ENCODE results near the gene CSNK1E.

The CSNK1E gene

GRCh38 chr22:38272373-38273134 is 44.7 kb downstream of the CSNK1E start, which contains the start of gene TMEM184B:
Gene TMEM184B, minus strand, starts transcription at chr22:38273010. Its CDS starts 25,049 bp downstream, at chr22:38247961.
- peak; percentile 81 to 82 for DNase-seq

GRCh38 chr22:38271927-38272372 is 45.3 kb downstream of the CSNK1E start:
- DNase-seq: no peak

- DNase-seq: no peak
These were observed 46.1 kb downstream of the CSNK1E start for GRCh38 chr22:38271101-38271500.

GRCh38 chr22:38270091-38270992 is 46.9 kb downstream of the CSNK1E start:
- DNase-seq: no peak

- no peak for DNase-seq
These were observed 47.8 kb downstream of the CSNK1E start for GRCh38 chr22:38269466-38269865.

- DNase-seq: peak; percentile 31 to 46
These were observed 50.1 kb downstream of the CSNK1E start for GRCh38 chr22:38267086-38267485.

- no peak for DNase-seq
These were observed 51.1 kb downstream of the CSNK1E start for GRCh38 chr22:38266120-38266519.

- no peak for DNase-seq
These were observed 52.9 kb downstream of the CSNK1E start for GRCh38 chr22:38264322-38264843.

GRCh38 chr22:38262051-38262795 is 55.0 kb downstream of the CSNK1E start:
- DNase-seq: peak; percentile 45 to 61

GRCh38 chr22:38260761-38261681 is 56.2 kb downstream of the CSNK1E start:
- DNase-seq: no peak

GRCh38 chr22:38259370-38259769 is 57.9 kb downstream of the CSNK1E start:
- DNase-seq: no peak

GRCh38 chr22:38258895-38259294 is 58.3 kb downstream of the CSNK1E start:
- no peak for DNase-seq

- no peak for DNase-seq
These were observed 59.5 kb downstream of the CSNK1E start for GRCh38 chr22:38257650-38258250.

- DNase-seq: no peak
These were observed 60.1 kb downstream of the CSNK1E start for GRCh38 chr22:38257181-38257580.

- DNase-seq: no peak
These were observed 61.5 kb downstream of the CSNK1E start for GRCh38 chr22:38255697-38256096.

GRCh38 chr22:38251341-38251692 is 65.9 kb downstream of the CSNK1E start:
- DNase-seq: no peak

- DNase-seq: no peak
These were observed 66.4 kb downstream of the CSNK1E start for GRCh38 chr22:38250643-38251340.

GRCh38 chr22:38249803-38250642 is 67.2 kb downstream of the CSNK1E start:
- DNase-seq: no peak

- no peak for DNase-seq
These were observed 67.9 kb downstream of the CSNK1E start for GRCh38 chr22:38249301-38249700.

- DNase-seq: no peak
These were observed 69.0 kb downstream of the CSNK1E start for GRCh38 chr22:38248280-38248679.
